ENCODE measurements around the gene C11orf24.

DNA sequence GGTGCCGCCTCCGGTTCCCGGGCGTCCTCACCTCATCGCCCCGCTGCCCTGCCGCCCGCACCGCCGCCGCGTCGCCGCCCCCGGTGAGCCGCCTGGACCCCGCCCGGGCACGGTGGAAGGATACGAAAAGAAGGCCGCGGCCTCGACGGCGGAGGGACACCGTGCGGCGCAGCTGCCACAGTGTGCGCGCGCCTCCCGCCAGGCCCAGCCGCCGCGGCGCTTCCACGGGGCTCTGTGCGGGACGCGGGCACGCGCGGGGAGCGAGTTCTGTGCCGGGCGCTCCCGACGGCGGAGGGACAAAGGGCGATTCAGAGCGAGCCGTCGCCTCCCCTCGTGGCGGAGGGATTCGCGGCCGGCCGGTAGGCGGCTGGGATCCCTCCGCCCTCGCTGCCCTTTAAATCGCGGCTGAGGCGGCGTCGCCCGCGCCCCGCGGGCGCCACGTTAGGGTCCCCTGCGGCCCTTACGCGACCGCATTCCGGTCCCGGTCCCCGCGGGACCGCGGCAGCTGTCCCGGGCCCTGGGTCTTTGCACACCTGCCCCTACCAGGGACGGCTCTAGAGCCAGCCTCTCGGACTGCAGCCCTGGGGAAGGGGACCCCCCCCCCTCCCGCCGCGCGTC is 58.1 kb downstream of the C11orf24 start:
- TF ChIP-seq, protein P1, sequence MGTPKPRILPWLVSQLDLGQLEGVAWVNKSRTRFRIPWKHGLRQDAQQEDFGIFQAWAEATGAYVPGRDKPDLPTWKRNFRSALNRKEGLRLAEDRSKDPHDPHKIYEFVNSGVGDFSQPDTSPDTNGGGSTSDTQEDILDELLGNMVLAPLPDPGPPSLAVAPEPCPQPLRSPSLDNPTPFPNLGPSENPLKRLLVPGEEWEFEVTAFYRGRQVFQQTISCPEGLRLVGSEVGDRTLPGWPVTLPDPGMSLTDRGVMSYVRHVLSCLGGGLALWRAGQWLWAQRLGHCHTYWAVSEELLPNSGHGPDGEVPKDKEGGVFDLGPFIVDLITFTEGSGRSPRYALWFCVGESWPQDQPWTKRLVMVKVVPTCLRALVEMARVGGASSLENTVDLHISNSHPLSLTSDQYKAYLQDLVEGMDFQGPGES (IDR thresholded peaks at IDR 0.05; ENCODE audit: low read depth, low read length) = no peak
- TF ChIP-seq, protein P2, sequence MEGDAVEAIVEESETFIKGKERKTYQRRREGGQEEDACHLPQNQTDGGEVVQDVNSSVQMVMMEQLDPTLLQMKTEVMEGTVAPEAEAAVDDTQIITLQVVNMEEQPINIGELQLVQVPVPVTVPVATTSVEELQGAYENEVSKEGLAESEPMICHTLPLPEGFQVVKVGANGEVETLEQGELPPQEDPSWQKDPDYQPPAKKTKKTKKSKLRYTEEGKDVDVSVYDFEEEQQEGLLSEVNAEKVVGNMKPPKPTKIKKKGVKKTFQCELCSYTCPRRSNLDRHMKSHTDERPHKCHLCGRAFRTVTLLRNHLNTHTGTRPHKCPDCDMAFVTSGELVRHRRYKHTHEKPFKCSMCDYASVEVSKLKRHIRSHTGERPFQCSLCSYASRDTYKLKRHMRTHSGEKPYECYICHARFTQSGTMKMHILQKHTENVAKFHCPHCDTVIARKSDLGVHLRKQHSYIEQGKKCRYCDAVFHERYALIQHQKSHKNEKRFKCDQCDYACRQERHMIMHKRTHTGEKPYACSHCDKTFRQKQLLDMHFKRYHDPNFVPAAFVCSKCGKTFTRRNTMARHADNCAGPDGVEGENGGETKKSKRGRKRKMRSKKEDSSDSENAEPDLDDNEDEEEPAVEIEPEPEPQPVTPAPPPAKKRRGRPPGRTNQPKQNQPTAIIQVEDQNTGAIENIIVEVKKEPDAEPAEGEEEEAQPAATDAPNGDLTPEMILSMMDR (IDR thresholded peaks at IDR 0.05) = no peak

All from SK-N-SH (cell line).